SK-N-SH treated with all-trans-retinoic acid at 6 μM for 48 hours (cell line): Measurements from ENCODE around the gene ZNF496.
"Not testable (repeated sequence)": the region's sequence is repeated elsewhere in the genome, so short reads cannot be mapped to it uniquely, and the experiment has no call there.

Experiments
- ATAC-seq: fragments of 200-7000 bp; cut with Tn5 transposase; 3 replicates; pipeline ENCODE4 v1.9.1; 2020; ENCODE audit warnings: mild to moderate bottlenecking, moderate library complexity
- ARNTL ChIP-seq: fragments of 450-650 bp; formaldehyde crosslinking; IDR thresholded peaks from 2 replicates; pipeline ENCODE4 v1.5.0; 2020; ENCODE audit warnings: low read depth, mild to moderate bottlenecking, moderate library complexity, borderline replicate concordance
- BACH2 ChIP-seq: fragments of 250-450 bp; sonication (Bioruptor Pico); IDR thresholded peaks from 2 replicates; pipeline ENCODE4 v1.9.0; 2021; ENCODE audit warnings: mild to moderate bottlenecking, borderline replicate concordance
- CREB5 ChIP-seq: fragments of 250-450 bp; sonication (Bioruptor Pico); IDR thresholded peaks from 2 replicates; pipeline ENCODE4 v1.5.1; 2020; ENCODE audit warnings: low read depth, mild to moderate bottlenecking, moderate library complexity
- CSDC2 ChIP-seq: fragments of 250-450 bp; sonication (Bioruptor Pico); IDR thresholded peaks from 2 replicates; pipeline ENCODE4 v1.5.0; 2020; ENCODE audit warnings: mild to moderate bottlenecking, moderate library complexity
- CSRNP3 ChIP-seq: fragments of 250-450 bp; sonication (Bioruptor Pico); IDR thresholded peaks from 2 replicates; pipeline ENCODE4 v1.5.1; 2021; ENCODE audit warnings: mild to moderate bottlenecking, moderate library complexity
- ESRRG ChIP-seq: fragments of 250-450 bp; sonication (Bioruptor Pico); IDR thresholded peaks from 2 replicates; pipeline ENCODE4 v1.6.1; 2021; ENCODE audit warnings: mild to moderate bottlenecking
- GLIS3 ChIP-seq: fragments of 250-450 bp; sonication (Bioruptor Pico); IDR thresholded peaks from 2 replicates; pipeline ENCODE4 v1.5.0; 2020; ENCODE audit warnings: mild to moderate bottlenecking, moderate library complexity
- ISL1 ChIP-seq: fragments of 250-450 bp; sonication (Bioruptor Pico); IDR thresholded peaks from 2 replicates; pipeline ENCODE4 v2.1.2; 2022; ENCODE audit warnings: mild to moderate bottlenecking, moderate library complexity
- OSR1 ChIP-seq: fragments of 250-450 bp; sonication (Bioruptor Pico); IDR thresholded peaks from 2 replicates; pipeline ENCODE4 v1.8.0; 2022; ENCODE audit warnings: moderate library complexity, mild to moderate bottlenecking, inconsistent platforms
- PATZ1 ChIP-seq: fragments of 250-450 bp; sonication (Bioruptor Pico); IDR thresholded peaks from 2 replicates; pipeline ENCODE4 v1.8.0; 2020; ENCODE audit warnings: mild to moderate bottlenecking, moderate library complexity, borderline replicate concordance
- POU6F1 ChIP-seq: fragments of 250-450 bp; sonication (Bioruptor Pico); IDR thresholded peaks from 2 replicates; pipeline ENCODE4 v1.8.0; 2021; ENCODE audit warnings: low read depth, mild to moderate bottlenecking, moderate library complexity, borderline replicate concordance
- PPARA ChIP-seq: fragments of 250-450 bp; sonication (Bioruptor Pico); IDR thresholded peaks from 2 replicates; pipeline ENCODE4 v1.5.0; 2020; ENCODE audit warnings: mild to moderate bottlenecking, borderline replicate concordance
- RARB ChIP-seq: fragments of 250-450 bp; sonication (Bioruptor Pico); IDR thresholded peaks from 2 replicates; pipeline ENCODE4 v1.8.0; 2021; ENCODE audit warnings: mild to moderate bottlenecking, moderate library complexity
- SNAI2 ChIP-seq: fragments of 250-450 bp; sonication (Bioruptor Pico); IDR thresholded peaks from 2 replicates; pipeline ENCODE4 v1.5.0; 2020; ENCODE audit warnings: mild to moderate bottlenecking, moderate library complexity
- TCF4 ChIP-seq: fragments of 250-450 bp; sonication (Bioruptor Pico); IDR thresholded peaks from 2 replicates; pipeline ENCODE4 v1.8.0; 2021; ENCODE audit warnings: mild to moderate bottlenecking, moderate library complexity, borderline replicate concordance
- TOX ChIP-seq: fragments of 250-450 bp; sonication (Bioruptor Pico); IDR thresholded peaks from 2 replicates; pipeline ENCODE4 v1.8.0; 2021; ENCODE audit warnings: mild to moderate bottlenecking, moderate library complexity, borderline replicate concordance
- TSHZ2 ChIP-seq: fragments of 250-450 bp; sonication (Bioruptor Pico); IDR thresholded peaks from 2 replicates; pipeline ENCODE4 v1.5.0; 2020; ENCODE audit warnings: mild to moderate bottlenecking, moderate library complexity
- ZC3H10 ChIP-seq: fragments of 250-450 bp; sonication (Bioruptor Pico); IDR thresholded peaks from 2 replicates; pipeline ENCODE4 v1.5.1; 2021; ENCODE audit warnings: mild to moderate bottlenecking, moderate library complexity
- ZFP3 ChIP-seq: fragments of 250-450 bp; sonication (Bioruptor Pico); IDR thresholded peaks from 2 replicates; pipeline ENCODE4 v1.5.0; 2020; ENCODE audit warnings: mild to moderate bottlenecking, moderate library complexity
- ZFP30 ChIP-seq: fragments of 450-650 bp; formaldehyde crosslinking; IDR thresholded peaks from 2 replicates; pipeline ENCODE4 v1.5.0; 2022; ENCODE audit warnings: mild to moderate bottlenecking, moderate library complexity
- ZNF565 ChIP-seq: fragments of 450-650 bp; formaldehyde crosslinking; conservative IDR thresholded peaks from 2 replicates; pipeline ENCODE4 v1.5.0; 2020; ENCODE audit warnings: low read depth, mild to moderate bottlenecking, moderate library complexity
- ZNF70 ChIP-seq: fragments of 450-650 bp; formaldehyde crosslinking; IDR thresholded peaks from 2 replicates; pipeline ENCODE4 v1.5.0; 2020; ENCODE audit warnings: mild to moderate bottlenecking, moderate library complexity
- ZNF8 ChIP-seq: fragments of 450-650 bp; formaldehyde crosslinking; IDR thresholded peaks from 2 replicates; pipeline ENCODE4 v1.5.0; 2020; ENCODE audit warnings: mild to moderate bottlenecking, moderate library complexity

ZNF496 gene

GRCh38 chr1:247365023-247365422 is 33.4 kb upstream of the ZNF496 start:
- TF ChIP-seq ZNF565 (CRISPR knock-in tag) (no peak), ZFP3 (CRISPR knock-in tag) (no peak), POU6F1 (CRISPR knock-in tag) (no peak), CREB5 (CRISPR knock-in tag) (no peak), TCF4 (CRISPR knock-in tag) (no peak), SNAI2 (CRISPR knock-in tag) (no peak), BACH2 (CRISPR knock-in tag) (no peak), OSR1 (CRISPR knock-in tag) (no peak), ESRRG (no peak), PPARA (CRISPR knock-in tag) (no peak), CSDC2 (CRISPR knock-in tag) (no peak), ZC3H10 (CRISPR knock-in tag) (no peak), ZNF8 (CRISPR knock-in tag) (no peak), ZNF70 (CRISPR knock-in tag) (no peak), ISL1 (no peak), RARB (CRISPR knock-in tag) (no peak), ZFP30 (CRISPR knock-in tag) (no peak), TOX (CRISPR knock-in tag) (no peak), TSHZ2 (no peak), GLIS3 (no peak)
- ATAC-seq: no peak

GRCh38 chr1:247363000-247363399 is 31.3 kb upstream of the ZNF496 start:
- ATAC-seq: not testable (repeated sequence)

GRCh38 chr1:247362153-247362552 is 30.5 kb upstream of the ZNF496 start:
- no peak for ATAC-seq
- no peak for TF ChIP-seq POU6F1 (CRISPR knock-in tag)
- TF ChIP-seq TCF4 (CRISPR knock-in tag): no peak
- TF ChIP-seq ARNTL (CRISPR knock-in tag): no peak
- no peak for TF ChIP-seq TSHZ2
- TF ChIP-seq ISL1: no peak
- TF ChIP-seq PATZ1: no peak
- no peak for TF ChIP-seq ZC3H10 (CRISPR knock-in tag)
- TF ChIP-seq ZFP30 (CRISPR knock-in tag): no peak
- no peak for TF ChIP-seq GLIS3
- no peak for TF ChIP-seq PPARA (CRISPR knock-in tag)
- TF ChIP-seq SNAI2 (CRISPR knock-in tag): no peak
- no peak for TF ChIP-seq CSRNP3 (CRISPR knock-in tag)
- TF ChIP-seq OSR1 (CRISPR knock-in tag): no peak
- TF ChIP-seq CSDC2 (CRISPR knock-in tag): no peak
- no peak for TF ChIP-seq CREB5 (CRISPR knock-in tag)
- TF ChIP-seq ZNF70 (CRISPR knock-in tag): no peak
- TF ChIP-seq ZNF8 (CRISPR knock-in tag): no peak
